HUES48 (cell line): ENCODE data around the gene A1CF.

Source experiments
- H3K27ac ChIP-seq: one replicate; pipeline ENCODE4 v1.7.0; 2013; ENCODE audit warnings: low read depth, low read length, inconsistent platforms
- H3K27me3 ChIP-seq: 2 replicates; pipeline ENCODE4 v1.6.1; 2013; ENCODE audit warnings: mild to moderate bottlenecking, low read length; ENCODE audit not compliant: control insufficient read depth, insufficient read depth
- H3K36me3 ChIP-seq: 2 replicates; pipeline ENCODE4 v1.6.1; 2013; ENCODE audit warnings: low read length; ENCODE audit not compliant: control insufficient read depth, insufficient read depth
- H3K4me1 ChIP-seq: 2 replicates; pipeline ENCODE4 v1.6.1; 2013; ENCODE audit warnings: mild to moderate bottlenecking, low read length; ENCODE audit not compliant: control insufficient read depth, insufficient read depth
- H3K4me3 ChIP-seq: 2 replicates; pipeline ENCODE4 v1.5.1; 2013; ENCODE audit warnings: mild to moderate bottlenecking, low read depth, low read length
- H3K9ac ChIP-seq: 2 replicates; pipeline ENCODE4 v1.6.1; 2013; ENCODE audit warnings: mild to moderate bottlenecking, low read depth, low read length, moderate library complexity
- H3K9me3 ChIP-seq: 2 replicates; pipeline ENCODE4 v1.6.1; 2013; ENCODE audit warnings: low read length; ENCODE audit not compliant: control insufficient read depth, insufficient read depth

Gene A1CF

DNA sequence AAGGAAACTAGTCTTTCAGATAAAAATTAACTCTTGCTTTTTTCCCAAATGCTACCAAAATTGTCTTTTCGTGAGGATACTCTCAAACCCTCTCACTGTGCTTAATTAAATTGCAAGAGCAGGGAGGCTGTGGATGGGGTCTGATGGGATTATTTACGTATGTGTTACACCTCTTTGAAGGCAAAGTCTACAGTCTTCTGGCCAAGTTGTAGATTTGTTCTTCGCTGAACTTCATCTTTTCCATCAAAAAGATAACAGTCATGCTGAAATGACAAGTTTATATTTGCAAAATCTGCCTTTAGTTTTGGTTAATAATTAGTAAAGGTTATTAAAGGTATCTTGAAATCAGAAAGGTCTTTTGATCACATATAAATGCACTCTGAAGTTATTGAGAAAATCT lies 22.7 kb downstream of the A1CF start:
- Histone ChIP-seq H3K36me3 (no peaks in the 10 kb centered on the region), H3K9me3 (no peaks in the 10 kb centered on the region), H3K4me1 (peaks cover 1% of the 10 kb centered on the region), H3K9ac (no peak overlapping the region), H3K4me3 (no peak overlapping the region), H3K27ac (no peak overlapping the region), H3K27me3 (no peaks in the 10 kb centered on the region)

DNA sequence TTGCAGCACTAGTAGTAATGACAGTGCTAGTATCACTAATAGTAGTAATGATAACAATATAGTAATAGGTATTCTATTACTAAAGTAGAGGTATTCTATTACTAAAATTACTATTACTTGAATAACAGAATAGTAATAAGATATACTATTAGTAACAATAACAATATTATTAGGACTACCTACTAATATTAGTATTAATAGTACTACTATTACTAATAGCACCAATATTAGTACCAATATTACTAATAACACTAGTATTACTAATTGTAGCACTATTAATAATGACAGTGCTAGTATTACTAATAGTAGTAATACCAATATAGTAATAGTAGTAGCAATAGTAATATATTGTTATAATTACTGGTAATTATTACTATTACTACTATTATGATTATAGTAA lies 24.1 kb downstream of the A1CF start:
- Histone ChIP-seq H3K27me3 (no peaks in the 10 kb centered on the region), H3K4me1 (peaks cover 7% of the 10 kb centered on the region), H3K4me3 (no peak overlapping the region), H3K9me3 (no peaks in the 10 kb centered on the region), H3K27ac (no peak overlapping the region), H3K36me3 (no peaks in the 10 kb centered on the region), H3K9ac (no peak overlapping the region)

DNA sequence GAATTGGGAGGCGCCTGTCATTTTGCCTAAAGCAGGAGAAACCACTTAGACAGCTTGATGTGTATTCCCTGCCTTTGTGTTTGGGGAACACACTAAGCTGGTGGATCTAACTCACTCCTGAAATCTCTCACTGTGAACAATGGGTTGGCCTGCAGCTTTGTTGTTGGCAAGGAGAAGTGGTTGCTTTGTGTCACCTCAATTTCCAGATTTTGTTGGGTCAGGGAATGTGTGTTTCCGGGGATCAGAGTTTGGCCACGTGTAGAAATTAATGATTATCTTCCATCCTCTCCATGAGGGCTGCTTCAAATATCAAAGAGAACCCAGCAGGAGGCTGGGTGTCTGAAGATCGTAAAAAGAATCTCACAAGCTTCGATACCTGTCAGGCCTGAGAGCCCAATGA lies 27.8 kb downstream of the A1CF start:
- no peak overlapping the region for H3K4me3 ChIP-seq
- H3K9me3 ChIP-seq = no peaks in the 10 kb centered on the region
- peak overlapping the region; percentile 51 for H3K27ac ChIP-seq
- no peaks in the 10 kb centered on the region for H3K36me3 ChIP-seq
- H3K27me3 ChIP-seq = no peaks in the 10 kb centered on the region
- H3K4me1 ChIP-seq = peaks cover 7% of the 10 kb centered on the region
- H3K9ac ChIP-seq = no peak overlapping the region; the same call in 1 of the 2 replicates

DNA sequence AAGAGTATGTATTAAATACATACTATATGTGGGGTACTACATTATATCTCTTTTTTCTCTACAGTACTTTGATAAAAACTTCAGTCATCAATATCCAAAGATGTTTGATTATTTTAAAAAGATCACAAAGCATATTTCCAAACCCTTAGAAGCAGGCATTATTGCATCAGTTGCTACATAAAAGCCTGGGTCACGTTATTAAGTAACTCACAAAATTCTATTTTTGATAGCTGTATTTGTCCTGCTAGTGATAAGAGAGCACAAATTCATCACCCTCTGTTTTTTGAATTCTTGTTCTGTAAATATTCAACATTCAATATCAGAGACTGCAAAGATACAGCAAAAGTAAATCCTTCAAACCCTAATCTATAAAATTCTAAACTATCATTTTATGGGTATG lies 30.0 kb downstream of the A1CF start:
- Histone ChIP-seq H3K27me3 (no peaks in the 10 kb centered on the region), H3K36me3 (no peaks in the 10 kb centered on the region), H3K4me3 (no peak overlapping the region), H3K4me1 (peaks cover 15% of the 10 kb centered on the region), H3K9ac (no peak overlapping the region), H3K9me3 (no peaks in the 10 kb centered on the region), H3K27ac (no peak overlapping the region)

DNA sequence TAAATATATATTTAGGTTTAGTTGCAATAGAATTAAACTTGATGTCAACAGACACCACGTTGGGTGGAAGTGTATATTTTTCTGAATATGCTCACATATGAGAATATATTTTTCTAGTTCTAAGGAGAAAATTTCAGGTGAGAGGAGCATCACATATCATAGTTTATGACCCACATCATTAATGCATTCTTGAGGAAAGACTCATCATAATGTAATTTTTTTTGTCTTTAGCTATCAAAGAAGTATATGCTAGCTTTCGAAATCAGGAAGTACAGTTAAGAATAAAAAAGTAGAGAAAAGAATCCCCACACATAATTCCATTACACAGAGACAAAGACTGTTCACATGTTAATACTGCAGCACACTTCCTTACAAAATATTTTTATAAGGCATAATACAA lies 30.4 kb downstream of the A1CF start:
- Histone ChIP-seq H3K9ac (no peak overlapping the region), H3K4me1 (peaks cover 20% of the 10 kb centered on the region), H3K27me3 (no peaks in the 10 kb centered on the region), H3K27ac (no peak overlapping the region), H3K9me3 (no peaks in the 10 kb centered on the region), H3K36me3 (no peaks in the 10 kb centered on the region), H3K4me3 (no peak overlapping the region)

DNA sequence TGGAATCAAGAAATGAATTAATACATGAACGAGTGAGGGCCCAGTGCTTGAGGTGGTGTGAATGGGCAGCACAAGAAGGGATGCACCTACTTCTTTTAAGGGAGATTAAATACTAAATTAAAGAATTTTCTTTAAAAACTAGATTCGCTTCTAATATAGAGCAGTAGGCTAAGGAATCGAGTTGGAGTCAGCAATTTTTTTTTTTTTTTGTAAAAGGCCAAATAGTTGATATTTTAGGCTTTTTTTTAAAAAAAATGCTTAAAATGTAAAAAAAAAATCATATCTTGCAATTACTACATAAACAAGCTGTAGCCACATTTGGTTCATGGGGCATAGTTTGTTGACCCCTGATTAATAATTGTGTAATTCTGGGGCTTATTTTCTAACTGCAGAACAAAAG lies 31.9 kb downstream of the A1CF start:
- Histone ChIP-seq H3K4me3 (no peak overlapping the region), H3K27me3 (no peaks in the 10 kb centered on the region), H3K27ac (no peak overlapping the region), H3K36me3 (no peaks in the 10 kb centered on the region), H3K9ac (no peak overlapping the region), H3K9me3 (no peaks in the 10 kb centered on the region), H3K4me1 (peaks cover 23% of the 10 kb centered on the region)

DNA sequence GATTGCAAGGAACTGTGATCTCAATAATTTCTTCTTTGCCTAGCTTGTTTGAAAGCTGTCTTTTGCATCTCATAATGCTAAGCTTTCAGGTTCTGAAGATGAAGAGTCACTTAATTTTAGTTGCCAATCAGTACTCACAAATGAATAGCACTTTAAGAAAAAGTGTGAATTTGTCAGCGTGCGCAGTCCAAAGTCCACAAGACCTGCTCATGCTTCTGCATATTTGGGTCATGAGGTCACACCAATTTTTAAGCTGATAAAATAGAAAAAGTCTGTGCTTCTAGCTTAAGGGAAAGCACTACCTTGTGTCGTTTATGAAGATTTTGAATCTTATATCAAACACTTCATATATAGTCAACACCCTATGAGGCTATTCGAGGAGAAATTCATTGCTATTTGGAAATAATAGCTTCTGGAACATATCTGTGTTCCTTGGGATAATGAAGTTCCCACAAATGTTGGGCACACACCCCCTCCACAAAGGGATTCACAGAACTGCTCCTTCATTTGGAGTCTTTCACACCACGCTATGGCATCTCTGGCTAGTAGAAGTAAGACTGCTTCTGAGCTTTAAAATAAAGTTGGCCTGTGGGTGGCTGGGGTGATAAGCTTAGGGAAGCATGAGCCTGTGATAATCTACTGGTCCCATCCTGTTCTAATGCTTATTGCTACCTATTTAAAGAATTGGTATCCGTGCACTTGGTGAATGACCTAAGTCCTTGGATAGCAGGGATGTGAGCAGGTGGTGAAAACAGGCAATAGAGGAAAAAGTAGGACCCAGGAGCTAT lies 33.3 kb downstream of the A1CF start:
- Histone ChIP-seq H3K27me3 (no peaks in the 10 kb centered on the region), H3K9me3 (no peaks in the 10 kb centered on the region), H3K36me3 (no peaks in the 10 kb centered on the region), H3K27ac (no peak overlapping the region), H3K9ac (no peak overlapping the region), H3K4me1 (peaks cover 18% of the 10 kb centered on the region), H3K4me3 (no peak overlapping the region)

DNA sequence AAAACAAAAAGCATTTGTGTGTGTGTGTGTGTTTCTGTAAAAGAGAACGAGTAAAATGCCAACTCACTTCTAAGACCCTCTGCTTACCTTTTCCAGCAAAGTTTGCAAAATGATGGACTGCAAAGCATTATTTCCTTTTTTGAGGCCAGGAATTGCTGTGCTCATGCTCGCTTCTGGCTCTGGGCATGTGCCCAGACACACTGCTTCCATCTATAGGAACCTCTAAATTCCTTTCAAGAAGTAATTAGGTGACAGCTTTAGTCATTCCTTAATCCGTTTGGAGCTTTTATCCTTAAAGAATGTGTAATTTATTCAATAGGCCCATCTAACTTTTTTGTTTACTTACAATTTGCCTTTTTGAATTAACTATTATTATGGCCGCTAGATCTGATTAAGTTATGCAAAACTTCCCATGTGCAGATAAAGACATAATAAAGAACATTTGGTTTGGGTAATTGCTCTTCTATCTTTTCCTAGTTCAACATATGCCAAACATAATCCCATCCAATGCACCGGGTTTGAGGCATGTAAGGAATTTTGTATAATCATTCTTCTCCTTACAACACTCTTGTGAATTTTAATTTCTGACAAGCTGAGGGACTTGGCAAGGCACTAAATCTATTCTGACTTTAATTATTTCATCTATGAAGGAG lies 34.7 kb downstream of the A1CF start:
- Histone ChIP-seq H3K9ac (no peak overlapping the region), H3K27me3 (no peaks in the 10 kb centered on the region), H3K27ac (no peak overlapping the region), H3K9me3 (no peaks in the 10 kb centered on the region), H3K36me3 (no peaks in the 10 kb centered on the region), H3K4me1 (peaks cover 25% of the 10 kb centered on the region), H3K4me3 (no peak overlapping the region)

DNA sequence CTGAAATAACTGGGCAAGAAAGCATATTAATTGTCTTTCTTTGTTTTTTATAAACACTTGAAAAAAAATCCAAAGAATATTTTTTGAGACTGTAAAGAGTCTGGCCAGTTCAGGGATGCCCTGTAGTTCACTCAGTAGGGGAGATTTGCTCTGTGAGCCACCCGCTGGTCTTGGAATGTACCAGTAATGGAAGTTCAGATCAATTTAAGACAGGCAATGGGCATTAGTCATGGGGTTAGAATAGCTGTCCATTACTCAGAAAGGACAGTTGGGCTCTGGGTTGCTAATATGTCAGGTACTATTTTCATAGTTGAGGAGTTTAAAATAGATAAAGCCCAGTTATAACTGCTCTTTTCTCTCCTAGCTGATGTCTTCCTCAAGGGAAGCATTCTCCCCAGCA lies 38.7 kb downstream of the A1CF start:
- no peak overlapping the region for H3K27ac ChIP-seq
- H3K4me3 ChIP-seq = no peak overlapping the region
- H3K27me3 ChIP-seq = no peaks in the 10 kb centered on the region
- no peaks in the 10 kb centered on the region for H3K9me3 ChIP-seq
- no peak overlapping the region for H3K9ac ChIP-seq
- H3K36me3 ChIP-seq = no peaks in the 10 kb centered on the region
- peaks cover 25% of the 10 kb centered on the region for H3K4me1 ChIP-seq

DNA sequence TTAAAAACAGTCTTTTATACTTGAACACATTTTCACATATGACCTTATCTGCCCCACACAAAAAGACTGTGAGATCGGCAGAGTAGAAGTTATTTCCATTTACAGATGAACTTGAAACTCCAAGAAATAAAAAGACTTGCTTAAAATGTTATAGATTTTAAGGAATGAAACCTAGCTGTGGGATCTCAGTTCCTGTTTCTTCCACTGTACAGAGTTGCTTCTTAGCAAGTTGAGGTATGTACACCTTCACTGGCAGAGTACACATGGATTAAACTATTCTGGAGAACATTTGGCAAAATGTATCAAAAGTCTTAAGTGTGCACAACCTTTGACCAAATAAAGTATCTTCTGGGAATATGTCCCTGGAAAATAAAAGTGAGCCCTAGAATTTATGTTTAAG lies 48.3 kb downstream of the A1CF start:
- H3K27ac ChIP-seq = no peak overlapping the region

DNA sequence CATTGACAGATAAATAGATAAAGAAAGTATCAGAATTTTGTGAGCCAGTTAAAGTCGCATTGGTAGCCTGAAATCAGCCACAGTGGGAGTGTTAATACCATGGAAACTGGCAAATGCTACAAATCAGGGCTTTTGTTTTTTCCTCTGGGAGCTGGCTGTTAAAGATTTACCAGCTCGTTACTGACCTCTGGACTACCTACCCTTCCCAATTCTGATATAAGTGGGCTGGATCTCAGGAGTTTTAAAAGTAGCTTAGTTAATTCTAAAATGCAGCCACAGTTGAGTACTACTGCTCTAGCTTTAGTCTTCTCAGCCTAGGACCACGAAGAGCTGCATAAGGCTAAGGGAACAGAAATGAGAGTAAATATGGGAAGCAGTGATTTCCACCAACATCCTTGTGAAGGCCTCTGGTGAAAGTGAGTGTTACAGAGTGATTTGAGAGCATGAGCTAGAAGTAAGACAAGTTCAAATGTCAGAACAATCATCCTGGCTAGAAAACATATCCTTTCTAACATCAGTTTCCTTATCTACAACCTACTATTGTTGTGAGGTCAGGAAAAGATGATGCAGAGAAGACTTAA lies 53.2 kb downstream of the A1CF start:
- Histone ChIP-seq H3K4me1 (no peaks in the 10 kb centered on the region), H3K27ac (peak overlapping the region; percentile 1), H3K9ac (no peak overlapping the region), H3K36me3 (no peaks in the 10 kb centered on the region), H3K9me3 (no peaks in the 10 kb centered on the region), H3K27me3 (no peaks in the 10 kb centered on the region), H3K4me3 (no peak overlapping the region)

More for the DNA sequence above, 48.3 kb downstream of the A1CF start:
- H3K36me3 ChIP-seq = no peaks in the 10 kb centered on the region
- H3K27me3 ChIP-seq = no peaks in the 10 kb centered on the region
- no peak overlapping the region for H3K9ac ChIP-seq
- no peak overlapping the region for H3K4me3 ChIP-seq
- no peaks in the 10 kb centered on the region for H3K4me1 ChIP-seq
- no peaks in the 10 kb centered on the region for H3K9me3 ChIP-seq
